ENCODE measurements around the gene TSSK2.

Gene TSSK2

GRCh38 chr22:19132693-19133400 is 1.7 kb downstream of the TSSK2 start:
- H3K36me3 ChIP-seq: peaks cover 52% of the 10 kb centered on the region
- H3K27ac ChIP-seq: no peak overlapping the region
- no peak overlapping the region for H3K4me3 ChIP-seq (ENCODE audit: low read depth, low read length)
- no peak for DNase-seq
- TF ChIP-seq CTCF (IDR thresholded peaks at IDR 0.05; ENCODE audit: low read depth, low read length): no peak
- H3K27me3 ChIP-seq (ENCODE audit: insufficient read depth, low read depth, severe bottlenecking): no peaks in the 10 kb centered on the region
- H3K9me3 ChIP-seq (ENCODE audit: severe bottlenecking): no peaks in the 10 kb centered on the region

DNA sequence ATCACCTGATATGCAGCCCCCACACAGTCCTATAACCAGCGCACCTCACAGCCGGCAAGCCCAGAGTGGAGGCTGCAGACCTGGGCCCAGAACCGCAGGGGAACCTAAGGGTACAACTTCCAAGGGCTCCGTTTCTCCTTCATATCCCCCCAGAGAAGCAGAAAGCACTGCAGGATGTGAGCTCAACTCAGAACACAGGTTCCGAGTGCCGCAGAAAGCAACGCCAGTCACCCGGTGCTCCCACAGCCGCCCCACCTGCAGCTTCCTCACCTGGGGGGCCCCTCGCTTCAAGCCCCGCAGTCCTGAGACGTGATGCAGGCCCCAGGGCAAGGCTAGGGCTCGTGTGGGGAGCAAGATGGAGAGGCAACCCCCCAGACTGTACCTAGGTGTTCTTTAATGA is 2.5 kb downstream of the TSSK2 start:
- Histone ChIP-seq H3K27me3 (ENCODE audit: insufficient read depth, low read depth, severe bottlenecking) (no peaks in the 10 kb centered on the region), H3K36me3 (peaks cover 59% of the 10 kb centered on the region), H3K27ac (no peak overlapping the region), H3K4me3 (ENCODE audit: low read depth, low read length) (no peak overlapping the region), H3K9me3 (ENCODE audit: severe bottlenecking) (no peaks in the 10 kb centered on the region)
- TF ChIP-seq CTCF (IDR thresholded peaks at IDR 0.05; ENCODE audit: low read depth, low read length): no peak
- no peak for DNase-seq

DNA sequence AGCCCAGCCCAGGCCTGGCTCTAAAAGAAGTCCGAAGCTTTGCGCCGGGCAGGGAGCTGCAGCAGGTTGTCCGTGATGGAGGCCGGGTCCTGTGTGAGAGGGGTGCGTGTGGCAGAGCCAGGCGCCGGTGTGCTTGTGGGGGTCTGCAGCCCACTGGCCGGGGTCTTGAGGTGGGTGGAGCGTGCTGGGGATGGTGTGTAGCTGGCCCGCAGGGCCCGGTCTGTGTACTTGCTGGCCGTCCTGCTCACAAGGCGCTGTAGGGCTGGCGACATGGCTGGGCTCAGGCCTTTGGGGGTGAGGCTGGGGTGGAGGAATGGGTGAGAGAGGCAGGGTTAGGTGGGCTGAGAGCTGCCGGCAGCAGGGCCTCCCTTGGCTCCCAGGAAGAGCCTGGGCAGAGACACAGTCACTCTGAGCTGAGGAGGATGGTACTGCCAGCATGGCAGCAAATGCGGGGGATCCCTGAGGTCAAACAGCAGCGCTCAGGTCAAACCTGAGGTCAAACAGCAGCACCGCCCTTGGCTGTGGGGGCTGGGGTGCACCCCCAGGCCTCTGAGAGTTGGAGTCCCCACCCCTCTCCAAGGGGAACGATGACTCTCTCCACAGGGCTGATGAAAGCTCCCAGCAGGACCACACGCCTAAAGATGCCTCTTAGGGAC is 3.2 kb downstream of the TSSK2 start:
- no peaks in the 10 kb centered on the region for H3K9me3 ChIP-seq (ENCODE audit: severe bottlenecking)
- peaks cover 67% of the 10 kb centered on the region for H3K36me3 ChIP-seq

DNA sequence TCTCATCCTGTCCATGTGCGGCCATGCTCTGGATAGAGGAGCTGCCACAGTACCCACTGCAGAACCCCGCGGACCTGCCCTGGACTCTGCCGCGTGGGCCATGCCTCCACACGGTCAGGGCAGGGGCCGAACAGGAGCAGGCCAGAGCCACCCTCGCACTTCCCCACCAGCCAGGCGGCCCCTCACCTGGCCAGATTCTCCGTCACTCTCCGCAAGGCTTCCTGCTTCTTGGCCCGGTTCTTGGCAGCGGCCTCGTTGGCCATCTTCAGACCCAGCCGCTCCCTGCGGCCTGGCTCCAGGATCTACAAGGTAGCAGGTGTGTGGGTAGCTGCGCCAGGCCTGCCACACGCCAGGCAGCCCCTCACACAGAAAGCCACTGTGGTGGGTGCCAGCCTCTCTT is 3.8 kb downstream of the TSSK2 start:
- TF ChIP-seq CTCF (IDR thresholded peaks at IDR 0.05; ENCODE audit: low read depth, low read length): no peak
- Histone ChIP-seq H3K27ac (no peak overlapping the region), H3K27me3 (ENCODE audit: insufficient read depth, low read depth, severe bottlenecking) (no peaks in the 10 kb centered on the region), H3K4me3 (ENCODE audit: low read depth, low read length) (no peak overlapping the region), H3K36me3 (peaks cover 72% of the 10 kb centered on the region), H3K9me3 (ENCODE audit: severe bottlenecking) (no peaks in the 10 kb centered on the region)
- DNase-seq: no peak

More for the DNA sequence above, 3.2 kb downstream of the TSSK2 start:
- no peak for DNase-seq
- TF ChIP-seq CTCF (IDR thresholded peaks at IDR 0.05; ENCODE audit: low read depth, low read length): no peak
- no peaks in the 10 kb centered on the region for H3K27me3 ChIP-seq (ENCODE audit: insufficient read depth, low read depth, severe bottlenecking)
- no peak overlapping the region for H3K27ac ChIP-seq
- no peak overlapping the region for H3K4me3 ChIP-seq (ENCODE audit: low read depth, low read length)

DNA sequence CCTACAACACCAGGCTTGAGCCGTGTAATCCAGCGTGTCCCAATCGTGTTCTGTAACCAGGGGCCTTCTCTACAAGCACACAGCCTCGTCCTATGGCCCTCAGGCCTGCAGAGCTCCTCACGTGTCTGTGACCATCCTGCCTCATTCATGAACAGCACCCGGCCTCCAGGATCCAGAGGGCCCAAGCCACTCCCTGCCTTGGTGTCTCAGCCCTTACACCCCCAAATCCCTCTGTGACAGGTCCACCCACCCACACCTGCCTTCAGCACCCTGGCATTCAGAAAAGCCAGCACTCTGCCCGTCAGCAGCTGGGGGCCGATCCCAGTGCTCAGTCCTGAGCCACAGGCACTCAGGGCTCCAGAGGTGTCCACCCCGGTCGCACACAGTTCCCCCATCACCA is 5.8 kb downstream of the TSSK2 start:
- no peaks in the 10 kb centered on the region for H3K9me3 ChIP-seq (ENCODE audit: severe bottlenecking)
- H3K4me3 ChIP-seq (ENCODE audit: low read depth, low read length): no peak overlapping the region
- H3K36me3 ChIP-seq: peaks cover 89% of the 10 kb centered on the region
- no peak for DNase-seq
- no peak for TF ChIP-seq CTCF (IDR thresholded peaks at IDR 0.05; ENCODE audit: low read depth, low read length)
- no peak overlapping the region for H3K27ac ChIP-seq
- no peaks in the 10 kb centered on the region for H3K27me3 ChIP-seq (ENCODE audit: insufficient read depth, low read depth, severe bottlenecking)

Data from WERI-Rb-1 (cell line).